ENCODE measurements around the gene STOM. TPM values are rescaled to one million over a fixed set of nuclear protein-coding genes. Genes with fewer than 3 reads are reported as not detected.

Gene STOM
- polyA plus RNA-seq, 1 of the 3 experiments (the other 2 are of a cell fraction), result 40.5 TPM

DNA sequence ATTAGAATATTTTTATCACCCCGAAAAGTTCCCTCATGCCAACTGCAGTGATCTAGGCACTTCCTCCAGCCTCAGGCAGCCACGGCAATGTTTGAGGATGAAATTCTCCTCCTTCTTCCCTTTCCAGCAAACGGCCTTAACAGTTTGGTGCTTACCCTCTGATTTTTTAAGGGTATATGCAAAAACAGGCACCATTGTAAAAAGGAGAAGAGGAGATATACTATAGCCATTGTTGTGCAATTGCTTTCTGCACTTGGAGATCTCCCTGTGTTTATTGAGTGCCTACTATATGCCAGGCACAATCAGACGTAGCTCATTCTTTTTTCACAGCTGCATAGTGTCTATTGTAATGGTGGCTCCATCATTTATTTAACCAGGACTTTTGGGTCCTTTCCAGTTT is 72.7 kb downstream of the STOM start:
- ChIA-PET CTCF (interaction anchor here (3.3 to 5.6 kb wide), 2 partner anchors 19 to 23 kb away, joined by 11 to 35 read pairs; no protein-coding TSS in a partner anchor), POLR2A (no interaction called here)
- DNase-seq, result no peak
- H3K36me3 ChIP-seq (replicated peaks in 1 of 2; ENCODE audit: control insufficient read depth in 1 of 2, insufficient read depth in 2 of 2, low read length in 1 of 2), result peaks cover 0 to 6% of the 10 kb centered on the region in 2 experiments
- H3K27ac ChIP-seq (ENCODE audit: low read depth in 2 of 2, low read length in 1 of 2), result no peak overlapping the region
- H3K4me1 ChIP-seq (ENCODE audit: control insufficient read depth in 1 of 2, insufficient read depth in 2 of 2, low read depth in 1 of 2, low read length in 1 of 2), result peaks cover 0 to 19% of the 10 kb centered on the region in 2 experiments; a peak in 2 of 4 replicates
- 0 out of 2 replicates have a peak, but pooled peaks cover 3% of the 10 kb centered on the region for H3K79me2 ChIP-seq (ENCODE audit: insufficient read depth)
- no peak overlapping the region for H2AFZ ChIP-seq (ENCODE audit: low read depth)
- no peak overlapping the region for H3K4me3 ChIP-seq (ENCODE audit: low read depth in 2 of 2, low read length in 1 of 2)
- H3K9ac ChIP-seq, result no peak overlapping the region
- H4K20me1 ChIP-seq (ENCODE audit: insufficient read depth), result no peaks in the 10 kb centered on the region
- 75% methylated on average over 4 of the region's 4 CpGs for WGBS (ENCODE audit: low lambda C conversion rate)
- H3K4me2 ChIP-seq, result no peak overlapping the region
- H3F3A ChIP-seq (replicated peaks; ENCODE audit: insufficient read depth), result peaks cover 10% of the 10 kb centered on the region
- H3K9me3 ChIP-seq, result no peaks in the 10 kb centered on the region
- no peaks in the 10 kb centered on the region for H3K9me2 ChIP-seq
- H3K27me3 ChIP-seq (ENCODE audit: insufficient read depth), result no peaks in the 10 kb centered on the region
- TF ChIP-seq RAD21 (IDR thresholded peaks at IDR 0.05; ENCODE audit: low read length) (no peak), GABPA (IDR thresholded peaks at IDR 0.05; ENCODE audit: low read depth) (no peak), YY1 (IDR thresholded peaks at IDR 0.05; ENCODE audit: low read depth) (no peak), FOXJ3 (CRISPR knock-in tag; IDR thresholded peaks at IDR 0.05) (no peak), JUND (IDR thresholded peaks at IDR 0.05) (no peak), MXI1 (IDR thresholded peaks at IDR 0.05; ENCODE audit: low read depth, low read length) (no peak)
- TF ChIP-seq, protein P1, sequence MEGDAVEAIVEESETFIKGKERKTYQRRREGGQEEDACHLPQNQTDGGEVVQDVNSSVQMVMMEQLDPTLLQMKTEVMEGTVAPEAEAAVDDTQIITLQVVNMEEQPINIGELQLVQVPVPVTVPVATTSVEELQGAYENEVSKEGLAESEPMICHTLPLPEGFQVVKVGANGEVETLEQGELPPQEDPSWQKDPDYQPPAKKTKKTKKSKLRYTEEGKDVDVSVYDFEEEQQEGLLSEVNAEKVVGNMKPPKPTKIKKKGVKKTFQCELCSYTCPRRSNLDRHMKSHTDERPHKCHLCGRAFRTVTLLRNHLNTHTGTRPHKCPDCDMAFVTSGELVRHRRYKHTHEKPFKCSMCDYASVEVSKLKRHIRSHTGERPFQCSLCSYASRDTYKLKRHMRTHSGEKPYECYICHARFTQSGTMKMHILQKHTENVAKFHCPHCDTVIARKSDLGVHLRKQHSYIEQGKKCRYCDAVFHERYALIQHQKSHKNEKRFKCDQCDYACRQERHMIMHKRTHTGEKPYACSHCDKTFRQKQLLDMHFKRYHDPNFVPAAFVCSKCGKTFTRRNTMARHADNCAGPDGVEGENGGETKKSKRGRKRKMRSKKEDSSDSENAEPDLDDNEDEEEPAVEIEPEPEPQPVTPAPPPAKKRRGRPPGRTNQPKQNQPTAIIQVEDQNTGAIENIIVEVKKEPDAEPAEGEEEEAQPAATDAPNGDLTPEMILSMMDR (IDR thresholded peaks at IDR 0.05), result no peak

DNA sequence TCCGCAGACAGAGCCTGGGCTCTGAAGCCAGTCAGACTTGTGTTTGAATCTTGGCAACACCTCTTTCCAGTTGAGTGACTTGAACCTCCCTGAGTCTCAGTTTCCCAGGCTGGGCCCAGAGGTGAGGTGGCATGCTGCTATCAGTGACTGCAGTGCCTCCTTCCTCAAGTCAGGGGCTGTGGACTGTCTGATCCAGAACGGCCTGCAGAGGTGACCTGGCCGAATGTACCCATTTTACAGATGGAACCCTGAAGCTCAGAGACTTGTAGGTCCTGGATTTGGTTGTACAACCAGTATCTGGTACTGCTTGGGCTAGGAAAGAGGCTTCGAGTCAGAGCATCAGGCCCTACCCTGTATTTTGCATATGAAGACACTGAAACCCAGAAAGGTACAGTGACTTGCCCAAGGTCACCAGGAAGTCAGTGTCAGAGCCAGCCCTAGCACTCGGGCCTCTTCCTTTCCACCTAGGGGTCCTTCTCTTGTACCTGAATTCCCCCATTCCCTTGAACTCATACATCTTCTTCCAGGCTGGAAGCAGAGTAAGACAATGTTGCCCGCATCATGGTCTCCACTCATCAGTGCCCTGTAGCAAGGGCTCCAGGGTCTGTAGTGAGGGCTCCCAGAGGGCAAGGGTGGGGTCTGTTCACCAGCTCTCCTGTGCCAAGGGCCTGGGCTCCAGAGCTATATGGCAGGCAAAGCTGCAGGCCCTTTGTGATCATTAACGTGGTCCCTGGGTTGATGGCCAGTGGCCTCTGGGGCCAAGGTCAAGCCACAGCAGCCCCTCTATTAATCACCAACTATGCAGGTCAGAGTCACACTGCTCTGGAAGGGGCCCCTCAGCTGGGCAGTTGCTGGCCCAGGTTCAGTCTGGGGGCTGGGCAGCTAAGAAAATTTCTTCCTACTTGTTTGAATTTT is 73.6 kb downstream of the STOM start:
- Histone ChIP-seq H3K4me1 (ENCODE audit: control insufficient read depth in 1 of 2, insufficient read depth in 2 of 2, low read depth in 1 of 2, low read length in 1 of 2) (peaks cover 0 to 19% of the 10 kb centered on the region in 2 experiments; a peak in 2 of 4 replicates), H4K20me1 (ENCODE audit: insufficient read depth) (no peaks in the 10 kb centered on the region), H3F3A (replicated peaks; ENCODE audit: insufficient read depth) (peaks cover 10% of the 10 kb centered on the region), H3K9me2 (no peaks in the 10 kb centered on the region), H3K9me3 (no peaks in the 10 kb centered on the region), H3K79me2 (ENCODE audit: insufficient read depth) (0 out of 2 replicates have a peak, but pooled peaks cover 3% of the 10 kb centered on the region), H2AFZ (ENCODE audit: low read depth) (no peak overlapping the region), H3K9ac (no peak overlapping the region), H3K36me3 (replicated peaks in 1 of 2; ENCODE audit: control insufficient read depth in 1 of 2, insufficient read depth in 2 of 2, low read length in 1 of 2) (no peaks in the 10 kb centered on the region), H3K4me2 (no peak overlapping the region), H3K27me3 (ENCODE audit: insufficient read depth) (no peaks in the 10 kb centered on the region), H3K27ac (ENCODE audit: low read depth in 2 of 2, low read length in 1 of 2) (no peak overlapping the region), H3K4me3 (ENCODE audit: low read depth in 2 of 2, low read length in 1 of 2) (no peak overlapping the region)
- CTCF ChIA-PET, result interaction anchor here (0.7 to 5.6 kb wide), 6 partner anchors 9 to 421 kb away, joined by 3 to 35 read pairs (median 7); no protein-coding TSS in a partner anchor
- no peak for DNase-seq
- WGBS (ENCODE audit: low lambda C conversion rate), result 89% methylated on average over 6 of the region's 7 CpGs
- TF ChIP-seq GATA2 (CRISPR knock-in tag; IDR thresholded peaks at IDR 0.05) (no peak), NFIC (IDR thresholded peaks at IDR 0.05; ENCODE audit: borderline replicate concordance) (no peak), CHD2 (IDR thresholded peaks at IDR 0.05; ENCODE audit: low read length, partially characterized antibody) (no peak), YY1 (IDR thresholded peaks at IDR 0.05; ENCODE audit: low read depth) (no peak), ELF1 (IDR thresholded peaks at IDR 0.05) (no peak), GABPA (IDR thresholded peaks at IDR 0.05; ENCODE audit: low read depth) (no peak)
- TF ChIP-seq, protein P1 (IDR thresholded peaks at IDR 0.05), result no peak
- POLR2A ChIA-PET, result no interaction called here
